GM18505 (cell line): Measurements from ENCODE around the gene PRKCE.

ENCODE experiments used
- ATAC-seq: cut with Tn5 transposase; IDR thresholded peaks from one replicate; pipeline ENCODE4 v1.9.1; 2021; ENCODE audit not compliant: unreplicated experiment
- POLR2A ChIP-seq: IDR thresholded peaks from 4 replicates; pipeline ENCODE4 v1.6.1; 2011; ENCODE audit warnings: borderline replicate concordance; ENCODE audit not compliant: insufficient read depth, insufficient read length; ENCODE audit errors: extremely low read depth

Gene PRKCE

GRCh38 chr2:45763255-45763654, 111.8 kb downstream of the PRKCE start:
- TF ChIP-seq POLR2A = no peak
- ATAC-seq = no peak

- no peak for TF ChIP-seq POLR2A
- ATAC-seq = no peak
Measured at GRCh38 chr2:45763797-45764196, 112.3 kb downstream of the PRKCE start.

GRCh38 chr2:45765007-45765727, 113.7 kb downstream of the PRKCE start:
- TF ChIP-seq POLR2A = no peak

GRCh38 chr2:45765728-45766254, 114.3 kb downstream of the PRKCE start:
- ATAC-seq = no peak
- TF ChIP-seq POLR2A = no peak

More at GRCh38 chr2:45765007-45765727, 113.7 kb downstream of the PRKCE start:
- ATAC-seq = no peak

- no peak for TF ChIP-seq POLR2A
- no peak for ATAC-seq
Measured at GRCh38 chr2:45768208-45768607, 116.7 kb downstream of the PRKCE start.

GRCh38 chr2:45769056-45769455, 117.6 kb downstream of the PRKCE start:
- no peak for TF ChIP-seq POLR2A
- ATAC-seq = no peak

GRCh38 chr2:45769854-45770576, 118.5 kb downstream of the PRKCE start:
- no peak for TF ChIP-seq POLR2A
- no peak for ATAC-seq

- ATAC-seq = no peak
- no peak for TF ChIP-seq POLR2A
Measured at GRCh38 chr2:45770811-45771210, 119.3 kb downstream of the PRKCE start.

GRCh38 chr2:45771261-45771660, 119.8 kb downstream of the PRKCE start:
- TF ChIP-seq POLR2A = no peak
- no peak for ATAC-seq

GRCh38 chr2:45772038-45772437, 120.6 kb downstream of the PRKCE start:
- ATAC-seq = no peak
- TF ChIP-seq POLR2A = no peak

GRCh38 chr2:45773909-45774308, 122.4 kb downstream of the PRKCE start:
- no peak for TF ChIP-seq POLR2A
- ATAC-seq = no peak

GRCh38 chr2:45774688-45775244, 123.3 kb downstream of the PRKCE start:
- no peak for ATAC-seq

GRCh38 chr2:45776160-45776955, 124.9 kb downstream of the PRKCE start:
- ATAC-seq = no peak
- no peak for TF ChIP-seq POLR2A

More at GRCh38 chr2:45774688-45775244, 123.3 kb downstream of the PRKCE start:
- TF ChIP-seq POLR2A = no peak
